Karpas-422 (cell line): Measurements from ENCODE around the gene PSMB11. TPM values are rescaled to one million over a fixed set of nuclear protein-coding genes. Genes with fewer than 3 reads are reported as not detected.

Source experiments
- DNase-seq: peaks from one replicate; pipeline ENCODE4 v3.0.0-alpha.2; 2015
- H2AFZ ChIP-seq: fragments of 200-600 bp; sonication (generic); 2 replicates; pipeline ENCODE4 v1.6.1; 2014; ENCODE audit warnings: antibody characterized with exemption, low read length, mixed read lengths
- H3K27ac ChIP-seq: fragments of 200-600 bp; sonication (generic); 2 replicates; pipeline ENCODE4 v1.5.1; 2014; ENCODE audit warnings: mild to moderate bottlenecking, low read length, moderate library complexity
- H3K27me3 ChIP-seq: fragments of 200-600 bp; sonication (generic); 2 replicates; pipeline ENCODE4 v1.6.1; 2014; ENCODE audit warnings: low read length, mixed read lengths
- H3K36me3 ChIP-seq: fragments of 200-600 bp; sonication (generic); 2 replicates; pipeline ENCODE4 v1.6.1; 2014; ENCODE audit warnings: low read length, mixed read lengths; ENCODE audit not compliant: insufficient read depth
- H3K4me1 ChIP-seq: fragments of 200-600 bp; sonication (generic); 2 replicates; pipeline ENCODE4 v1.6.1; 2014; ENCODE audit warnings: mild to moderate bottlenecking, low read length, mixed read lengths
- H3K4me2 ChIP-seq: fragments of 200-600 bp; sonication (generic); 2 replicates; pipeline ENCODE4 v1.6.1; 2014; ENCODE audit warnings: low read length, low read depth, mild to moderate bottlenecking; ENCODE audit not compliant: poor library complexity, severe bottlenecking
- H3K4me3 ChIP-seq: fragments of 200-600 bp; sonication (generic); 2 replicates; pipeline ENCODE4 v1.5.1; 2014; ENCODE audit warnings: mild to moderate bottlenecking, antibody characterized with exemption, low read length, mixed read lengths
- H3K79me2 ChIP-seq: fragments of 200-600 bp; sonication (generic); 2 replicates; pipeline ENCODE4 v1.6.1; 2014; ENCODE audit warnings: mild to moderate bottlenecking, low read length, mixed read lengths
- H3K9ac ChIP-seq: fragments of 200-600 bp; sonication (generic); 2 replicates; pipeline ENCODE4 v1.6.0; 2014; ENCODE audit warnings: low read length
- H3K9me2 ChIP-seq: fragments of 200-600 bp; sonication (generic), shearing (Covaris generic); replicated peaks from 2 replicates; pipeline ENCODE4 v1.6.0; 2014; ENCODE audit warnings: mild to moderate bottlenecking, low read length, moderate library complexity; ENCODE audit not compliant: insufficient read depth
- H3K9me3 ChIP-seq: fragments of 300-700, 200-600 bp; sonication (generic); 2 replicates; pipeline ENCODE4 v1.6.1; 2014; ENCODE audit warnings: low read length, mixed read lengths
- H4K20me1 ChIP-seq: fragments of 200-600 bp; sonication (generic); 2 replicates; pipeline ENCODE4 v1.6.1; 2014; ENCODE audit warnings: mild to moderate bottlenecking, antibody characterized with exemption, low read length, low read depth; ENCODE audit not compliant: insufficient read depth
- total RNA-seq: library from RNA; depleted of rRNA; stranded (reverse); fragments of >200 nt; shearing (Covaris generic); gene quantifications from 2 replicates; pipeline ENCODE4 v1.2.3, GENCODE V29; 2014; ENCODE audit warnings: low replicate concordance

Gene PSMB11
- total RNA-seq, 1 experiment from 2014 or later = not detected

DNA sequence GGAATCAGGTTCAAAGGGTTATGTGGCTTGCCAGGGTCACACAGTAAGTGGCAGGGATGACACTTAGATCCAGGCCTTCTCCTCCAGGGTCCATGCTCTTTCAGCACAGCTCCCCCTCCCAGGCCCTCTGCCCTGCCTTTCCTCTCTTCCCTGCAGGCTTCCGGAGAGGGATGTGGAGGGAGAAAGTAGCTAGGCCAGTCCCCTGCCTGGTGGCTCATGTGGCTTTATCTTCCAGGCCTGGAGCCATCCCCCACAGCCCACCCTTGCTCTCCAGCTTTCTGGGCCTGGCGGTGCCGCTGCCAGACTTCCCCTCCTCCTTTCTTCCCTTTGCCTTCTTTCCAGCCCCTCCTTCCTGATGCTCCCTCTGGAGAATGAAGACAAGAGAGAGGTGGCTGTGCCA, 1.7 kb downstream of the PSMB11 start:
- Histone ChIP-seq H3K9ac (no peak overlapping the region), H3K4me3 (no peak overlapping the region), H3K27me3 (no peaks in the 10 kb centered on the region)

DNA sequence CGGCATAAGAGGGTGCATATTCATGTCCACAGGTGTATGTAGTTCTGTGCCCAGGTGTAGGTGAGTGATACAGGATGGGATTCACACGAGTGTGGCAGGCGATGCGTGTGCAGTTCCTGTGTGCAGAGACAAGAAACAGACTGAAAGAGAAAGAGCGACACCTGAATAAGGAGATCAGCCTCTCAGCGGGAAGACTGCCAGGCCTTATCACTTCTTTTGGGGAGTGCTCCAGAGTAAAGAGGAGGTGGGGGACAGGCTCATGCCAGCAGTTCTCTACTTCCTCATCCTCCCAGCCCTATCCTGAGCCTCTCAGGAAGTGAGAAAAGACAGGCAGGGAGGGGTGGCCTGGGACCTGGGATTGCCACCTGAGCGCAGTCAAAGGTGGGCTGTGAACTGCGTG, 2.8 kb downstream of the PSMB11 start:
- no peak overlapping the region for H3K9ac ChIP-seq
- H3K9me2 ChIP-seq = no peaks in the 10 kb centered on the region
- no peaks in the 10 kb centered on the region for H4K20me1 ChIP-seq
- no peak overlapping the region for H3K4me2 ChIP-seq
- no peak overlapping the region for H3K27ac ChIP-seq
- H3K27me3 ChIP-seq = no peaks in the 10 kb centered on the region
- DNase-seq = no peak
- H2AFZ ChIP-seq = no peak overlapping the region
- no peaks in the 10 kb centered on the region for H3K9me3 ChIP-seq
- H3K4me3 ChIP-seq = no peak overlapping the region
- no peaks in the 10 kb centered on the region for H3K79me2 ChIP-seq
- H3K36me3 ChIP-seq = no peaks in the 10 kb centered on the region
- no peaks in the 10 kb centered on the region for H3K4me1 ChIP-seq

More for the DNA sequence above, 1.7 kb downstream of the PSMB11 start:
- H3K9me3 ChIP-seq = no peaks in the 10 kb centered on the region
- H3K9me2 ChIP-seq = no peaks in the 10 kb centered on the region
- no peaks in the 10 kb centered on the region for H3K79me2 ChIP-seq
- no peak for DNase-seq
- no peak overlapping the region for H3K4me2 ChIP-seq
- no peak overlapping the region for H3K27ac ChIP-seq
- no peaks in the 10 kb centered on the region for H3K4me1 ChIP-seq
- no peaks in the 10 kb centered on the region for H3K36me3 ChIP-seq
- H2AFZ ChIP-seq = no peak overlapping the region
- no peaks in the 10 kb centered on the region for H4K20me1 ChIP-seq

DNA sequence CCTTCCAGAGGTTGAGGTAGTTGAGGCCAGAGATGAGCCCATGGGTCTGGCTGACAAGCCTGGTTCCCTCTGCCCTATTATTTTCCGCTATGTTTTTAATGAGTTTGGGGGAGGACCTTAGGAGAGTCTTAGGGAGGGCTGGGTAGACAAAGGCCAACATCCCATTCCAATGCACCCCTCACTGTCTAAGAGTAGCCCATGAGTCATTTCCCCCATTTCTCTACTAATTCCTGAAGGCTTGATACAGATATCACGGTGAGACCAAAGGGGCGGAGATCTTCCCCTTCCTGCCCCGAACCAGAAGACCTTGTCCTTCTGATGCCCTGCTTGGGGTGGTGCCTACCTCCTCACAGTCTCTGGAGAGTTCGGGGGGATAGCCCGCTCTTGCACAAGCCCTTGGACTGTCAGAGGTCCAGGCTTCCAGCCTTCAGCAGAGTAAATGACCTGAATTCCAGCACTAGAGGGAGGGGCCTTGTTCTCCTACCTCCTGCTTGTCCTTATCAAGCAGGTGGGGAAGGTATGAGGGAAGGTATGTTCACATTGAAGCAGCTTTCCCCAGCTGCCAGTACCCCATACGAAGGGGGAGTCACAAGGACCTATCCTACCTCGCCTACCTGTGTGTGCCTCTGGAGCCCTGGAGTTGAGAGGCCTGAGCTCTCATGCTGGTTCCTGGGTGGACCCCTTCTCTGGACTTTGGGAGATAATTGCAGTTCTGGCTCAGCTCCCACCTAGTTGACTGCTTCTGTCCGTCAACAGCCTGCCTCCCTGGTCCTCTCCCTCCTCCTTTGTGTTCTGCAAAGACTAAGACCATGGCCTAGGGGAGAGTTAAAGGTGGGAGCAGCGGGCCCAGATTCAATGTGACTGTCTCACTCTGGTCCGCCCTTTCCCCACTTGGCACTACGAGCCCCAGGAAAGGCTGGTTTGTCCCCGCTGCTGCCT, 3.7 kb downstream of the PSMB11 start:
- H3K9ac ChIP-seq = no peak overlapping the region
- no peak overlapping the region for H3K27ac ChIP-seq
- H3K9me3 ChIP-seq = no peaks in the 10 kb centered on the region
- no peak for DNase-seq
- no peaks in the 10 kb centered on the region for H3K9me2 ChIP-seq
- no peaks in the 10 kb centered on the region for H3K36me3 ChIP-seq
- no peak overlapping the region for H2AFZ ChIP-seq
- no peak overlapping the region for H3K4me3 ChIP-seq
- H3K27me3 ChIP-seq = no peaks in the 10 kb centered on the region
- no peaks in the 10 kb centered on the region for H4K20me1 ChIP-seq
- H3K79me2 ChIP-seq = no peaks in the 10 kb centered on the region
- no peaks in the 10 kb centered on the region for H3K4me1 ChIP-seq
- H3K4me2 ChIP-seq = no peak overlapping the region

- H3K9ac ChIP-seq = no peak overlapping the region
- H3K9me2 ChIP-seq = no peaks in the 10 kb centered on the region
- no peaks in the 10 kb centered on the region for H3K36me3 ChIP-seq
- H3K27me3 ChIP-seq = no peaks in the 10 kb centered on the region
- no peaks in the 10 kb centered on the region for H3K4me1 ChIP-seq
- no peak overlapping the region for H3K27ac ChIP-seq
- no peak overlapping the region for H3K4me3 ChIP-seq
- no peak overlapping the region for H2AFZ ChIP-seq
- H3K79me2 ChIP-seq = no peaks in the 10 kb centered on the region
- H4K20me1 ChIP-seq = no peaks in the 10 kb centered on the region
- H3K9me3 ChIP-seq = no peaks in the 10 kb centered on the region
- DNase-seq = no peak
- H3K4me2 ChIP-seq = no peak overlapping the region
Measured at GRCh38 chr14:23047034-23047634, 5.1 kb downstream of the PSMB11 start.

DNA sequence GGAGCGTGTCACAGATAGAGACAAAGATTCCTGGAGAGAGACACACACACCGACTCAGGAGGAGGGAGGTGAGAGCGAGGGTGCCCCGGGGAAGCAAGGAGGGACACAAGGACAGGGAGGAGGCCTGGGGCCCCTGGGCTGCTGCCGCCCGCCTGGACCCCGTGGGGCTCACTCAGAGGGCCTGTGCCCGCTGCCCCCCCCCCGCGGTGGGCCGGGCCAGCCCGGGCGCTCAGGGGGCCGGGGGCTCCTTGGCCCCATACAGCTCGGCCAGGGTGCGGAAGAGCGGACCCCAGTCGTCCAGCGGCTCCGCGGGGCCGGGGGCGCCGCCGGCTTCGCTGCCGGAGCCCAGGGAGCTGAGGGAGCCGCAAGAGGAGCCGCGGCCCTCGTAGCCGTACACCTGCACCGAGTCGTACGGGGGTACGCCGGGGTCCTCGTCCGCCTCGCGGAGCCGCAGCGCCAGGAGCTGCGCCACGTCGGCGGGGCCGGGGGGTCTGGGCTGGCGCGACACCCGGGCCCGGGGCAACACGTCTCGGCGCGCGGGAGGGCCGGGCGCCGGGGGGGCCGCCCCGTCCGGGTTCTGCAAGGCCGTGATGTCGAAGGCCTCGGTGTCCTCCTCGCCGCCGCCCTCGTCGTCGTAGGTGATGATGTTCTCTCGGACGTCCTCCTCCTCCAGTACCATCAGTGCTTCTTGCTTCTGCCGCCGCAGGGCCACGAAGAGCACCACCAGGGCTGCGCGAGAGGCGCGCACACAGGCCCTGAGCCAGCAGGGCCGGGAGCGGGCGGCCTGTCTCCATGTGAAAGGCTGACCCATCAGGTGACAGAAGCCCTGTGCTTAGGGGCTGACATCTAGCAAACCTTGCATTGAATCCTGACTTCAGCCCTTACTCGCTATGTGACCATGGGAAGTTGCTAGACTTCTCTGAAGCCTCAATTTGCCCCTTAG, 6.0 kb downstream of the PSMB11 start:
- Histone ChIP-seq H3K9me2 (no peaks in the 10 kb centered on the region), H3K4me2 (no peak overlapping the region), H3K27ac (no peak overlapping the region), H3K4me3 (no peak overlapping the region), H3K27me3 (no peaks in the 10 kb centered on the region), H3K36me3 (no peaks in the 10 kb centered on the region), H4K20me1 (no peaks in the 10 kb centered on the region), H3K9me3 (no peaks in the 10 kb centered on the region), H3K9ac (no peak overlapping the region), H3K4me1 (no peaks in the 10 kb centered on the region), H2AFZ (no peak overlapping the region), H3K79me2 (no peaks in the 10 kb centered on the region)
- no peak for DNase-seq

- H4K20me1 ChIP-seq = no peaks in the 10 kb centered on the region
- no peaks in the 10 kb centered on the region for H3K36me3 ChIP-seq
- H3K4me2 ChIP-seq = no peak overlapping the region
- H2AFZ ChIP-seq = no peak overlapping the region
- no peak overlapping the region for H3K4me3 ChIP-seq
- H3K27me3 ChIP-seq = no peaks in the 10 kb centered on the region
- DNase-seq = no peak
- no peaks in the 10 kb centered on the region for H3K79me2 ChIP-seq
- H3K9me2 ChIP-seq = no peaks in the 10 kb centered on the region
- no peak overlapping the region for H3K27ac ChIP-seq
- no peaks in the 10 kb centered on the region for H3K4me1 ChIP-seq
- no peak overlapping the region for H3K9ac ChIP-seq
- no peaks in the 10 kb centered on the region for H3K9me3 ChIP-seq
Measured at GRCh38 chr14:23049011-23049410, 7.0 kb downstream of the PSMB11 start.

DNA sequence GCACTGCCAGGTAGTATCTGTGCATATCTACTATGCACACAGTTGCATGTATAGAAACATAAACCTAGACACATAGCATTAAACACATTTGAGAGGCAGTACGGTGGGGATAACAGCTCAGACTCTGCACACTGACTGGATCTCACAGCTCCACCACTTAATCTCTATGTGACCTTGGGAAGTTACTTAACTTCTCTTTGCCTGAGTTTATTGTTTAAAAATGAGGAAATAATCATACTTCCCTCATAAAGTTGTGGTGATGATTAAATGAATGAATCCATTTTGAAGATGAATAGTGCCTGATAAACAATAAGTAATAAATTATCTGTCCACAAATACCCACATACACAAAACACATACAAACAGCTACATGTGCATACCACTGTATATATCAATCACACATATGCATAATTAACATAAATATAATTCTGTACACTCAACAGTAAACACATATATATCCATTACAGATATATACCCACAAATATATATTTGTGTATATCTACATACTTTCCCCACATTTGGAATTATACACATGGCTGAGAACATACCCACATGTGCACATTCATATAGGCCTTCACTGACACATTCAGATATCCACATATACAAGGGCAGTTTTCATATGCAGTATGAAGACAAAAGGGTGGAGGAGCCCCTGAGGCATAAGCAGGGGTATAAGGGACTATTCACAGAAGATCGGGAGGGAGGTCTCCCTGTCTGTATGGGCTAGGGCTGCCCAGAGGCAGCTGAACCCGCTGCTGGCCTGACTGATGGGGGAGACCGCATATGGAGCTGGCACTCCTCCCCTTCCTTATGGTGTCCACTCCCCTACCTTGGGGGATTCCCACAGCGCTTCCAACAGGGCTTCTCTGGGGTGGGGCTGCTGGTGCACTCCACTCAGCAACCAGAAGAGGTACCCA, 9.4 kb downstream of the PSMB11 start:
- Histone ChIP-seq H3K27me3 (no peaks in the 10 kb centered on the region), H2AFZ (no peak overlapping the region)

More for the DNA sequence above, 9.4 kb downstream of the PSMB11 start:
- H3K36me3 ChIP-seq = no peaks in the 10 kb centered on the region
- no peak overlapping the region for H3K4me3 ChIP-seq
- no peak overlapping the region for H3K4me2 ChIP-seq
- H3K27ac ChIP-seq = no peak overlapping the region
- peaks cover 3% of the 10 kb centered on the region for H3K4me1 ChIP-seq
- no peaks in the 10 kb centered on the region for H3K9me2 ChIP-seq
- no peaks in the 10 kb centered on the region for H3K9me3 ChIP-seq
- DNase-seq = no peak
- H4K20me1 ChIP-seq = no peaks in the 10 kb centered on the region
- H3K79me2 ChIP-seq = no peaks in the 10 kb centered on the region
- no peak overlapping the region for H3K9ac ChIP-seq
